Caco-2 (cell line): ENCODE measurements around the gene CREB3L1. TPM values are rescaled to one million over a fixed set of nuclear protein-coding genes. Genes with fewer than 3 reads are reported as not detected.

Experiments
- BruUV-seq: library from RNA; stranded (reverse); fragments of 400-500 nt; replicated peaks from 2 replicates; lab custom pipeline; 2021; lab: Mats Ljungman, UMichigan
- CTCF ChIA-PET: fragments of 300-600 bp; sonication (Branson Sonifier 250); formaldehyde crosslinking; loops from one replicate; lab custom pipeline; 2022; ENCODE audit warnings: antibody characterized with exemption; lab: Charles Lee
- POLR2A ChIA-PET: fragments of 300-600 bp; sonication (Branson Sonifier 250); formaldehyde crosslinking; loops from one replicate; lab custom pipeline; 2022; ENCODE audit warnings: antibody characterized with exemption; lab: Charles Lee
- DNase-seq, 2 experiments: peaks; one replicate each; pipeline versions ENCODE4 v3.0.0 to v3.0.0-alpha.2; 2020 to 2022
- H3K27me3 ChIP-seq: replicated peaks from 2 replicates; pipeline ENCODE4 v1.6.0; 2011; ENCODE audit warnings: low read length; ENCODE audit not compliant: control insufficient read depth, insufficient read depth
- H3K36me3 ChIP-seq: 2 replicates; pipeline ENCODE4 v1.5.1; 2011; ENCODE audit warnings: low read length; ENCODE audit not compliant: control insufficient read depth, insufficient read depth
- H3K4me1 ChIP-seq: fragments of 250-450 bp; sonication (Bioruptor Pico); 2 replicates; pipeline ENCODE4 v1.5.1; 2020; ENCODE audit warnings: mild to moderate bottlenecking
- H3K4me3 ChIP-seq: 2 replicates; pipeline ENCODE4 v1.5.1; 2011; ENCODE audit warnings: low read depth, mild to moderate bottlenecking, control low read depth, low read length
- H3K9me3 ChIP-seq: fragments of 250-450 bp; sonication (Bioruptor Pico); 2 replicates; pipeline ENCODE4 v1.5.1; 2020; ENCODE audit warnings: mild to moderate bottlenecking, moderate library complexity
- H3K27ac Mint-ChIP-seq: one replicate; pipeline ENCODE4 v1.8.0; 2022; ENCODE audit warnings: mixed read lengths; ENCODE audit not compliant: unreplicated experiment
- H3K27me3 Mint-ChIP-seq: one replicate; pipeline ENCODE4 v1.8.0; 2022; ENCODE audit warnings: mixed read lengths; ENCODE audit not compliant: insufficient read depth, unreplicated experiment
- H3K36me3 Mint-ChIP-seq: one replicate; pipeline ENCODE4 v1.8.0; 2022; ENCODE audit warnings: mild to moderate bottlenecking, mixed read lengths; ENCODE audit not compliant: insufficient read depth, unreplicated experiment
- H3K4me1 Mint-ChIP-seq: one replicate; pipeline ENCODE4 v1.8.0; 2022; ENCODE audit warnings: low read depth, mixed read lengths; ENCODE audit not compliant: unreplicated experiment
- H3K4me3 Mint-ChIP-seq: one replicate; pipeline ENCODE4 v1.8.0; 2022; ENCODE audit warnings: mild to moderate bottlenecking, moderate library complexity, mixed read lengths; ENCODE audit not compliant: unreplicated experiment
- H3K9me3 Mint-ChIP-seq: one replicate; pipeline ENCODE4 v1.8.0; 2022; ENCODE audit warnings: mixed read lengths; ENCODE audit not compliant: unreplicated experiment
- CTCF ChIP-seq, 2 experiments: fragments of 200-600 bp in 1 of 2; IDR thresholded peaks; 1 replicate in 1 of 2; 2 replicates in 1 of 2; pipeline versions ENCODE4 v1.5.1 to v1.8.0; 2011 to 2022; ENCODE audit warnings: antibody characterized with exemption in 1 of 2, control low read depth in 1 of 2, inconsistent platforms in 1 of 2, low read depth in 1 of 2, low read length in 1 of 2, mild to moderate bottlenecking in 1 of 2, moderate library complexity in 1 of 2; ENCODE audit not compliant: insufficient read depth in 1 of 2, severe bottlenecking in 1 of 2, unreplicated experiment in 1 of 2
- intact Hi-C: fragments of 100-400 bp; cut with micrococcal nuclease; formaldehyde crosslinking; loops from one replicate; pipeline ENCODE4 v1.10.0; 2022; ENCODE audit not compliant: unreplicated experiment
- total RNA-seq: library from RNA; stranded (reverse); gene quantifications from 2 replicates; pipeline ENCODE4 v1.2.3, GENCODE V29; 2022

CREB3L1 gene
- total RNA-seq, 1 experiment from 2014 or later: 24.9 TPM

DNA sequence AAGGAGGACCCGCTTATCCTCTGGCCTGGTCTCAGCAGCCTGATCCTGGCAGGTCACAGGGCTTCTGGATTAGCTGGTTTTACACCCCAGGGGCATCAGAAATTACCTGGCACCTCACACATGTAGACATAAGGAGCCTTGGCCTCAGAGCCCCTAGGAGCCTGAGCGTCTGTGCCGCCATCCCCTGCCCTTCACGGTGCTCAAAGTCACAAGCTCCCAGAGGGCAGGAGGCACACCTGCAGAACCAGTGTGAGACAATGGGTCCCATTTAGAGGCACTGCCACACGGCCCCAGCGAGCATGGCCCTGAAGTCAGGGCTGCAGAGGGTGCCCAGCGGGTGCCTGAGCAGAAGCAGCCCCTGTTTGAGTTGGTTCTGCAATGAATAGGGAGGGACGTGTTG, 73.7 kb downstream of the CREB3L1 start:
- Mint-ChIP-seq H3K4me3 (no peak overlapping the region), H3K4me1 (peaks cover 7% of the 10 kb centered on the region), H3K27me3 (no peaks in the 10 kb centered on the region), H3K27ac (no peak overlapping the region), H3K9me3 (no peaks in the 10 kb centered on the region), H3K36me3 (peaks cover 15% of the 10 kb centered on the region)
- Histone ChIP-seq H3K4me1 (peaks cover 11% of the 10 kb centered on the region; the same call in 1 of the 2 replicates), H3K36me3 (peaks cover 2% of the 10 kb centered on the region; the same call in 1 of the 2 replicates), H3K27me3 (no peaks in the 10 kb centered on the region), H3K4me3 (no peak overlapping the region), H3K9me3 (no peaks in the 10 kb centered on the region)
- no peak for DNase-seq
- no peak for TF ChIP-seq CTCF (IDR thresholded peaks at IDR 0.05; ENCODE audit: insufficient read depth in 1 of 2, low read depth in 1 of 2, low read length in 1 of 2, severe bottlenecking in 1 of 2, unreplicated experiment in 1 of 2)
- intact Hi-C loops: no loop called here
- no TSS peak for BruUV-seq
- CTCF ChIA-PET: interaction anchor here (1.3 kb wide), 1 partner anchor 41 kb away, joined by 5 read pairs; no protein-coding TSS in a partner anchor
- POLR2A ChIA-PET: interaction anchor here (0.6 kb wide), 1 partner anchor 40 kb away, joined by 4 read pairs; the partner anchor contains the start of gene CHRM4

GRCh38 chr11:46351606-46352005, 74.1 kb downstream of the CREB3L1 start:
- Mint-ChIP-seq H3K36me3 (peaks cover 18% of the 10 kb centered on the region), H3K27ac (no peak overlapping the region), H3K4me1 (peaks cover 8% of the 10 kb centered on the region), H3K27me3 (no peaks in the 10 kb centered on the region), H3K4me3 (no peak overlapping the region), H3K9me3 (no peaks in the 10 kb centered on the region)
- ChIA-PET CTCF (interaction anchor here (1.0 to 1.4 kb wide), 3 partner anchors 8 to 112 kb away, joined by 3 to 5 read pairs (median 4); no protein-coding TSS in a partner anchor), POLR2A (no interaction called here)
- Histone ChIP-seq H3K9me3 (no peaks in the 10 kb centered on the region), H3K36me3 (peaks cover 3% of the 10 kb centered on the region; the same call in 1 of the 2 replicates), H3K4me1 (peaks cover 11% of the 10 kb centered on the region; the same call in 1 of the 2 replicates), H3K27me3 (no peaks in the 10 kb centered on the region), H3K4me3 (no peak overlapping the region)
- no peak for TF ChIP-seq CTCF (IDR thresholded peaks at IDR 0.05; ENCODE audit: insufficient read depth in 1 of 2, low read depth in 1 of 2, low read length in 1 of 2, severe bottlenecking in 1 of 2, unreplicated experiment in 1 of 2)
- no peak for DNase-seq
- no TSS peak for BruUV-seq
- intact Hi-C loops: no loop called here

DNA sequence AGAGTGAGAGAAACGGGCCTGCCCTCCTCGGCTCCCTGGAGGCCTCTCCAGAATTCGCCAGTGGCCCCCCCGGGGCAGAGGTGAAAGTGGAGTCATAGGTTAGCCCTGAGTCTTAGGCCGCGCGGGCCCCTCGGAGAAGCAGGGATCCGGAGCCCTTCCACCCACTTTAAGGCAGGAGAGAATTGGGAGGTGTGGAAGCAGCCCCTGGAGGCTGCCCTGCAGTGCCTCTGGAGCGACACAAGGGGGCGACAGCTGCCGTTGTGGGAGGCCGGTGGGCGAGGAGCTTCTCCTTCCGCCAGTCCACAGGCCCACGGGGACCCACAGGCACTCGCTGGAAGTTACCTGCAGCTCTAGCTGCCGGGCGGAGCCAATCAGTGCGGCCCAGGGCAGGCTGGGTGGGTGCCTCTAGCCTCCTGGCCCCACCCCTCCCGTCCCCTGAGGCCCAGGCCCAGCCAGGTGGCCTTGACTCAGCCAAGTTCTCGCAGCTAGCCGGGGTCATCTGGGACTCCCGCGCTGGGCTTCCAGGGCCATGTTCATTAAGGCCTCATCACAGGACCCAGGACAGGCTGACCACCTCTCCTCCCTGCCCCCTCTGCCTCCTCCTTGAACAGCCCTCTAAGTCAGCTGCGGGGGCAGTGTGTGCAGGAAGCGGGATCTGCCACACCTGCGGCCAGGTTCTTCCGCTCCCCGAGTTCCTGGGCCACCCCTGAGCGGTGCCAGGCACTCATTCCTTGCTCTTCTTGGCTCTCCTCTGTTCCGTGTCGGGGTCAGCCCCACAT, 74.8 kb downstream of the CREB3L1 start:
- Histone ChIP-seq H3K9me3 (no peaks in the 10 kb centered on the region), H3K27me3 (no peaks in the 10 kb centered on the region), H3K4me3 (no peak overlapping the region), H3K4me1 (peaks cover 11% of the 10 kb centered on the region; the same call in 1 of the 2 replicates), H3K36me3 (peaks cover 3% of the 10 kb centered on the region; the same call in 1 of the 2 replicates)
- no TSS peak for BruUV-seq
- CTCF ChIA-PET: interaction anchor here (0.6 to 1.4 kb wide), 5 partner anchors 9 to 113 kb away, joined by 3 to 5 read pairs (median 4); no protein-coding TSS in a partner anchor
- Mint-ChIP-seq H3K9me3 (no peaks in the 10 kb centered on the region), H3K36me3 (peaks cover 19% of the 10 kb centered on the region), H3K4me1 (peaks cover 8% of the 10 kb centered on the region), H3K4me3 (no peak overlapping the region), H3K27ac (no peak overlapping the region), H3K27me3 (no peaks in the 10 kb centered on the region)
- intact Hi-C loops: no loop called here
- DNase-seq: peak in 1 of 2 experiments; percentile 52
- POLR2A ChIA-PET: no interaction called here
- peak; percentile 39 to 72 for TF ChIP-seq CTCF (IDR thresholded peaks at IDR 0.05; ENCODE audit: insufficient read depth in 1 of 2, low read depth in 1 of 2, low read length in 1 of 2, severe bottlenecking in 1 of 2, unreplicated experiment in 1 of 2)
